ENCODE results near the gene RNU1-3.
"Not testable (repeated sequence)": the region's sequence is repeated elsewhere in the genome, so short reads cannot be mapped to it uniquely, and the experiment has no call there.

RNU1-3 gene

DNA sequence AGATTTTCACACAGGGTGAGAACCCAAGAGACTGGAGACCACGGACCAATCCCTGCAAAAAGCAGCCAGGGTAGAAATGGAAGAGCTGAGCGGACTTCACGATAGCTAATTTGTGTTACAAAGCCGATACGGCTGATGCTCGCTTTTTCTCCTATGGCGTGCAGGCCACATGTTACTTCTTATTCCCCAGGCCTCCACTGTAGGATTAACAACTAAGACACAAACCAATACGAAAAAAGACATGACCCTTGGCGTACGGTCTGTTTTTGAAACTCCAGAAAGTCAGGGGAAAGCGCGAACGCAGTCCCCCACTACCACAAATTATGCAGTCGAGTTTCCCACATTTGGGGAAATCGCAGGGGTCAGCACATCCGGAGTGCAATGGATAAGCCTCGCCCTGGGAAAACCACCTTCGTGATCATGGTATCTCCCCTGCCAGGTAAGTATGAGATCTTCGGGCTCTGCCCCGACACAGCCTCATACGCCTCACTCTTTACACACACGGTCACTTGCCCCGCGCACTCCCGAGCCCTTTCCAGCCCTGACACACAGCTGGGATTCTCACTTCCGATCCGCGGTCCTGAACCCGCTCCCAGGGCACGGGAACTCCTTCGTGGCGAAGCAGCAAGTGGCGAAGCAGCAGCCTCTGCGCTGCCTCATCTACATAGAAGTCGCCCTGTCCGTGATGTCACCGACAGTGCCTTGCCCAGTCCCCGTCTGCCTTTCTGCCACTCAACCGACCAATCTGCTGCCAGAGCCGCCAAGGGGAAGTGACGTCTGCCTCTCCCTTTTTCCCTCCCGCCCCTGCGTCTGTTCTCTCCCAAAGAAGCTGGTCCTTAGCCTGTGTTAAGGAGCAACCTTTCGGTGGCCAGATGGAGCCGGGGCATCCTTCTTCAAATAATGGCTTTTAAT lies at the start of gene RNU1-3:
Gene RNU1-3, minus strand, starts transcription at position 447 of the 912 bp plus-strand sequence.
- FAIRE-seq: peak; percentile 99

DNA sequence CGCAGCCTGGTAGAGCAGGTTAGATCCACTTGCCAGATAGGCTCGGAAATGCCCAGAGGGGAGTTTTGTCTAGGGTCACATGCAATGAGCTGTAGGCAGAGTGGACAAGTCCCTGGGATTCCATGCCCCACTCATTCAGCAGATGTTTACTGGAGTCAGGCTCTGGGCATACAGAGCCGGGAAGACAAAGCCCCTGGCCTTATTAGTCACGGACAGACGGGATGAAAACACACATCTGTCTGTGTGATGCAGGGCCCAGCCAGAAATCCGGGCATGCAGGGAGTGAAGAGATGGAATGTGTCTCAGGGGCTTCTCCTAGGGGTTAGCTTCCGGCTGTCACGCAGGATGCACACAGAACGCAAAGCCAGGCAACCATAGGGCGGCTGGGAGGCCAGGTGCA lies 46.7 kb upstream of the RNU1-3 start:
- FAIRE-seq: not testable (repeated sequence)

More for the DNA sequence above, at the start of gene RNU1-3:
- not testable (repeated sequence) for DNase-seq (ENCODE audit: insufficient read length, low spot score)

DNA sequence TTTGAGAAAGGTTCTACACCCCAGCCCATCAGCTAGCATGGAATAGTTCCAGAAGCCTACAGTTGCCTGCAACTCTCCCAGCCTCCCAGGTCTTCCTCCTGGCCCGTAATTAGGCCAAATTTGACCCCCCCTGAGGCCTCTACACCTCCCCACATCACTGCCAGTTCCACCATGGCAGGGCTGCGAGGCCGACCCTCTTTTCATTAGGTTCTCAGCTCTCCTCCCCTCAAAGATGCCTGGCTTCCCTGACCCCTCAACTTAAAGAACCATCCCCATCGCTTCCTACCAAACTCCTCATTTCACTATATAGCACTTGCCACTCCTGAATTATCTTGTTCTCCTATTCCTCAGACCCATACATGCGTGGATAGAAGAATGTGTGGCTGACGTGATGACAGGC lies 46.2 kb upstream of the RNU1-3 start:
- not testable (repeated sequence) for DNase-seq (ENCODE audit: insufficient read length, low spot score); FAIRE-seq

More for the DNA sequence above, 46.7 kb upstream of the RNU1-3 start:
- not testable (repeated sequence) for DNase-seq (ENCODE audit: insufficient read length, low spot score)

DNA sequence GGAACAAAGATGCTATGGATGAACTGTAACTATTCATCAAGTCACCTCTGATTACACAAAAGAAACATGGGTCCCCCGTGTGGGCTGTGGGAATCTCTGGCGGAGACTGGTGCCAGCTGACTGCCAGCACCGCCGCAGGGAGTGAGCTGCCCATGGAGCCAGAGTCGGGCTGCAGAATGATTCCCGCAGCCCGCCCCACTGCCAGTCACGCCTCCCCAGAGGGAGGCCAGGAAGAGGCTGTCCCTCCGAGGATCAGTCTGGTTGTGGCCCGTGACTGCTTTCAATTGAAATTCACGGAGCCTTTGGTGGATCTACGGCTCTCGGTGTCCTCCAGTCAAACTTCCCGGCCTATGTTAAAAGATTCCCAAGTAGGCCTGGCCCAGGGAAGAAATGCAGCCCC lies 45.8 kb upstream of the RNU1-3 start:
- not testable (repeated sequence) for DNase-seq (ENCODE audit: insufficient read length, low spot score); FAIRE-seq

DNA sequence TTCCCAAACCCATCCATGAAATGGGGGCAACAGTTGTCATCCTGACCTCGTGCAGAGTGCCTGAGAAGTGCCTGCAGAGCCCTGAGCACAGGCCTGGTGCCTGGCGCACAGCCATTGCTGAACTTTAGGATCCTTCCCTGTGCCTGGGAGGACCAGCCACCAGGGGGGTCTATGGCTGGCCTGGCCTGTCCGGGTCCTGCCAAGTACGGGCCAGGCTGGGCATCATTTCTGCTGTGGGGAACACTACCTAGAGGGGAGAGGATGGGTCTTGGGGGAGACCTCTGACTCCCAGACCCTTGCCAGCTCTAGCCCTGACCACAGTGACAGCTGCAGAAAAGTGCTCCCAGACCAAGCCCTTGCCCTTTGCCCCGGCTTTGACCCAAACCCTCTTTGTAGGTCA lies 45.4 kb upstream of the RNU1-3 start:
- FAIRE-seq; DNase-seq (ENCODE audit: insufficient read length, low spot score): not testable (repeated sequence)

DNA sequence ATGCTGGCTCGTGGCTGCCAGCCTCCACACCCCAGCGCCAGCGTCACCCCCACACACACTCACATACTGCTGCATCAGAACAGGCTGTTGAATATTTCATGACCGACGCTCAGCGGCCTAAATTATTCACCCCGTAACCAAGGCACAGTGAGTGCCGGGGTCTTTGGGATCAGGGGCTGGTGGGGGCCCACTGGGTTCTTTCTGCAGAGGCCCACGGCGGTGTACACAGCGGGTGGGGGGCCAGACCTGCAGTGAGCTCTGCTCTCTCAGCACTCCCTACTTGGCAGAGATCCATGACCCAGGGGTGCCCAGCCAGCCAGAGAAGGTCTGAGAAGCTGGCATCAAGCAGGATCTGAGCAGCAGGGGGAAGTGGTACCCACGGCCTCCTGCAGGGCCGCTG lies 43.9 kb upstream of the RNU1-3 start:
- not testable (repeated sequence) for DNase-seq (ENCODE audit: insufficient read length, low spot score); FAIRE-seq

DNA sequence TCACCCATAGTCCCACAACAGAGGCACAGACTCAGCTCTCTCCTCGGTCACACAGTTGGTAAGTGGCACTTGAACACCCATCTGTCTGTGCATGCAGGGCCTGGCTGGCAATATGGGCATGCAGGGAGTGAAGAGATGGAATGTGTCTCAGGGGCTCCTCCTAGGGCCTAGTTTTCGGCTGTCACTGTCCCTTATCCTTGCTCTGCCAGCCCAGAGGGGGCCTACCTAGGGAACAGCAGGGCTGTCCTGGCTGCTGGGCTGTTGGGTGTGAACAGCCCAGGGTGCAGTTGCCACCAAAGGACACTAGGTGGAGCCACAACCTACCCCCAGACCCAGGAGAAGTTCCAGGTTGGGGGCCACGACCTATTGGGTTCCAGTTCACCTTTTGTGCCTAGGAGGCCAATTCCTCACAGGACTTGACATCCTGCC lies 42.9 kb upstream of the RNU1-3 start:
- not testable (repeated sequence) for FAIRE-seq; DNase-seq (ENCODE audit: insufficient read length, low spot score)

DNA sequence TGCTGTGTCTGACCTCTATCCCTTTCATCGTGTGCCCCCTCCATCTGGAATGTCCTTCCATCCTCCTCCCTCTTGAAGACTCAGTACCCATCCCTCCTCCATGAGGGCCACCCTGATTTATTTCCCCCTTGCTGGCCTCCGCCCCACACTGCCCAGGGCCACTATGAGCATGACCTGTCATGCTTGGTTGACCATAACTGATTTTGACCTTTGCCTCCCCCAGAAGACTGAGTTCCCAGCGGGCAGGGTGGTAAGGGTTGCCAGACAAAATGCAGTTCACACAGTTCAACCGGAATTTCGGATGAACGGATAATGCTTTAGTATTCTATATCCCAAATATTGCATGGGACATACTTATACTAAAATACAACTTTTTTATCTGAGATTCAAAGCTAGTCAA lies 42.0 kb upstream of the RNU1-3 start:
- not testable (repeated sequence) for FAIRE-seq; DNase-seq (ENCODE audit: insufficient read length, low spot score)

DNA sequence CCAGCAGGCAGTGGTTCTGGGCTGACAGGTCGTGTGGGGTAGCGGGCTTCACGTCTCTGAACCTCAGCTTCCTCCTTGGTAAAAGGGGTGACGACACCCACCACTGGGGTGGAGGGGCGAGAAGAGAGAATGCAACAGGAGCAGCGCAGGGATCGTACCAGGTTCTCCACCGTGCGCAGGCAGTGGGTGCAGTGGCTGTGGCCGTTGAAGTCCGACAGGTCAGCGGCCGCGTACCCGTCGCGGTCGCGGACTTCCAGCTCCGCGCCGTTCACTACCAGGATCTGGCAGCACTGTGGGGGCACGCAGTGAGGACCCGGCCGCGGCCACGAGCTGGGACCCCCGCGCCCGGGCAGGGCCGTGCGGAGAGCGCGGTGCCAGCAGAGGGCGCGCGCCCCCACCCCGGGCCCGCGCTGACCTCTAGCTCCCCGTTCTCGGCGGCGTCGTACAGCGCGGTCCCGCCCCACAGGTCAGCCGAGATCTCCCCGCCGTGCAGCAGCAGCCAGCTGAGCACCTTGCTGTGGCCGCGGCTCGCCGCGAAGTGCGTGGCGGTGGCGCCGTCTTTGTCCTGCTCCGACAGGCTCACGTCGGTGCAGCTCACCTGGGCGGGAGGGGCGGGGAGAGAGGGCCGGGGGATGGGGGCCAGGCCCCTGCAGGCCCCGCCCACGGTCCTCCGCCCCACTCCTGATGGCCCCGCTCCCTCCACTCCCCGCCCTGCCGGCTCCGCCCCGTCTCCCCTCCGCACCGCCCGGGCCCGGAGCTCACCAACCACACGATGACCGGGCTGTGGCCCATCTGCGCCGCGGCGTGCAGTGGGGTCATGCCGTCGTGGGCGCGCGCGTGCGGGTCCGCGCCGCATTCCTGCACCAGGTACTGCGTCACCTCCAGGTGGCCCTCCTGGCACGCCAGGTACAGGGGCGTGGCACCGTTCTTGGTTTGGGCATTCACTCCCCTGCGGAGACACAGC lies 40.7 kb upstream of the RNU1-3 start:
- not testable (repeated sequence) for FAIRE-seq; DNase-seq (ENCODE audit: insufficient read length, low spot score)

DNA sequence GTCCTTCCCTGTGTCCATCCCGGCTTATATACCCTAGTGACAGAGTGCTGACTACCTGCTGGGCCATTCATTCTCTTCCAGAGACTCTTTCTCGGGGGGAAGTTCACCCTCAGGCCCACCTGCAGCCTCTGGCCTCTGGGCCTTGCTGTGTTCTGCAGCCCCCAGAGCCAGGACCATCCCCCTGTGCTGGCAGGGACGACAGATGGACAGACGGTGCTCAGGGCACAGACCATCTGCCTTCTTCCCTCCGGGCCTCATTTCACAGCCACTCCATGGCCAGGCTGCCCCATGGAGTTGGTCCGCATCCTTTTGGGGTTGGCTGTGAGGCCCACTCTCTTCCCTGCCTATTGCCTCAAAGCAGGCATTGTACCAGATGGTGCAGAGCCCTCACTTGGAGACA lies 39.6 kb upstream of the RNU1-3 start:
- FAIRE-seq; DNase-seq (ENCODE audit: insufficient read length, low spot score): not testable (repeated sequence)

DNA sequence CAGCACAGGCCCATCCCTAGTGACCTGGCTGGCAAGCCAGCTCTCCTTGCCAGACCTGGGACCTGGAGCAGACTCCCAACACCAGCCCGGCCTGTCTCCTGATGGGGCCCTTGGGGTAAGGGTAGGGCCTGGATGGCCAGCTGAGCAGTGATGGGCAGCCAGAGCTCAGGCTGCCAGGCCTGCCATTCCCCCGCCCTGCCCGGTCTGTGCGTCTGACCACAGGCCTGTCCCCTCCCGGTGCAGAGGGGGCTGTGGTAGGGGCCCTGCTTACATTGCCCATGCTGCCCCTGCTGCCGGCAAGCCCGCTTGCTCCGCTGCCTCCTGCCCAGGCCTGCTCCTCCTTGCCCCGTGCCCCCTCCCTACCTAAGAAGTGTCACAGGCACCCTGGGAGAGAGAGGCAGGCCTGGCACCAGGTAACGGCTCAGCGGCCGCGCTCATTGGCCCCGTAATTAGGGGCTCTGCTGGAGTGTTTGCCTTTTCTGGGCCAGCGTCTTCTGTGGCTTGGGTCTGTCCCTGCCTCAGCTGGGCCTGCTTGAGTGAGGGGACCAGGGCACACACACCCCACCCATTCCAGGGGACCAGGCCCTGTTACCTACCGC lies 37.9 kb upstream of the RNU1-3 start:
- not testable (repeated sequence) for FAIRE-seq; DNase-seq (ENCODE audit: insufficient read length, low spot score)

DNA sequence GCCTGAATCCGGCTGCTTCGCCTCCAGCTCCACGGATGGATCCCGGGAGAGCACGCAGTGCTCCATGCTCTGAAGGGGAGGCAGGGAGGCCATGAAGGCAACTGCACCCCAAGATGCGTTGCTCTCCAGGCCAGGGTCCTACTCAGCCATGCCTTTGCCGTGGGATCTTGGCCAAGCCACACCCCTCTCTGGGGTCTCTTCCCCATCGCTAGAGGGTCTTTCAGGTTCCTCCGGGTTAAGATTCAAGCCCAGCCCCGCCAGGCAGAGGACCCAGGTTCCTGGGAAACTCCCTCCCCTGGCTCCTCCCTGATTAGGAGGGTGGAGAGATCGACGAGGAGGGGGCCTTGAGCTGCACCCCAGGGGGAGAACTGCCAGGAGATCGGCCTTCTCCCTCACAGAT lies 37.3 kb upstream of the RNU1-3 start:
- DNase-seq (ENCODE audit: insufficient read length, low spot score); FAIRE-seq: not testable (repeated sequence)

DNA sequence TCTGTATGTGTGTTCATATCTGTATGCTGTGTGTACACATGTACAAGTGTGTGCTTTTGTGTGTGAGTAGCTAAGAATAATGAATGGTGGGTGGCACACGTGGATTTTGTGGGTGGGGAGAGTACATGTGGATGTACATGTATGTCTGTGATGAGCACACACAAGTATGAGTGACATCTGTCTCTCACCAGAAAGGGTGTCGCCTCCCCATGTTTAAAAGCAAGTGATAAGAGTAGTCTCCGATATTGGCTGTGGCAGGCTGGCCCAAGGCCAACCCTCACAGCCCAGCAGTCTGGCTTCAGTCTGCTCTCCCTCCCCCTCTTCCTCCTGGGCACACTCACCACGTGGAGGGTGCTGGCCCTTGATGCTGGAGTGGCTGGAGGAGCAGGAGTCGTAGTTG lies 36.9 kb upstream of the RNU1-3 start:
- not testable (repeated sequence) for DNase-seq (ENCODE audit: insufficient read length, low spot score); FAIRE-seq

DNA sequence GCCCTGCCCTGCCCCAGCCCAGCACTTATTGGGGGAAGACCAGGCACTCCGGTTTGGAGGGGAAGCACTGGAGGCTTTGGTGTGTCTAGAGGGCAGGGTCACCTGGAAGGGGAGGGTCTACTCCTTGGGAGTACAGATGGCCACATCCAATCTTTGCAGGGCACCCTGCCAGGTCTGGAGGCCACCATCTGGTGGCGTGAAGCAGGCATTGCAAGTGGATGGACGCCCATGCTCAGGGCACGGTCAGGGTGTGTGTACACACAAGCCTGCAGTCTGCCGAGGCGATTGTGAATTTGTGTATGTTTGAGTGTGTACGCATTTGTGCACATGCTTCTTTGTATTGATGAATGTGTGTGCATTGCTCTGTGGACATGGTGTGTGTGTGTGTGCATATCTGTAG lies 36.4 kb upstream of the RNU1-3 start:
- not testable (repeated sequence) for DNase-seq (ENCODE audit: insufficient read length, low spot score)
- peak; percentile 84 for FAIRE-seq

DNA sequence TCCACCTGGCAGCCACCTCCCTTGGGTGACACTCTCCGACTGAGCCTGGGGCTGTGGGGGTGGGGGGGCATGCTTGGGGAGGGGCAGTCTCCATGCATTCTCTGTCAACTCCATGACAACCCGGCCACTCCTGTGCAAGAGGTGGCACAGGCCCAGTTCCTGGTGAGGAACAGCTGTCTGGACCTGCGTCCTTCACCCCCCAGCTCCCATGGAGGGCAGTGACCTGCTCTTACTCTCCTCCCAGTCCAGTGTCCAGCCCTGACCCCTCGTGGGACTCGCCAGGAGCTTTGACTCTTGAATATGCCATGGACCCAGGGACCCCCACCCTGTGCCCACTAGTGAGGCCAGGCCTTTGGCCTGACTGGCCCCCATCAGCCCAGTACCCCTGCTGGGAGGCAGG lies 35.5 kb upstream of the RNU1-3 start:
- not testable (repeated sequence) for DNase-seq (ENCODE audit: insufficient read length, low spot score); FAIRE-seq

DNA sequence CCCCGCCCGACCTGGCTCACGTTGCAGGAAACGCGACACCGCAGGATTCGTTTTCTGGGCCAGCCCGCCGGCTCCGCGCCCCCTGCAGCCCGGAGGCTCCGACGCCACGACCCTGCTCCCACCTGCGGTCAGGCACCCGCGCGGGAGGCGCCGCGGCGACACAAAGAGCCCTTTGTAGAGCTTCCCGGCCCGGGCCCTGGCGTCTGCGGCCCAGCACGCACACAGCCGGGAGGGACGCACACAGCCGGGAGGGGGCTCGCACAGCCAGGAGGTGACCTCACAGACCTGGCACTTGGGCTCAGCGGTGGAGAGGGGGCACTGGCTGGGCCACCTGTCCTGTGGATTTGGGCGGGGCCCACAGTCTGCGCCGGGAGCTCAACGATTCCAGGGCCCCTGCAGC lies 34.4 kb upstream of the RNU1-3 start:
- DNase-seq (ENCODE audit: insufficient read length, low spot score): not testable (repeated sequence)

DNA sequence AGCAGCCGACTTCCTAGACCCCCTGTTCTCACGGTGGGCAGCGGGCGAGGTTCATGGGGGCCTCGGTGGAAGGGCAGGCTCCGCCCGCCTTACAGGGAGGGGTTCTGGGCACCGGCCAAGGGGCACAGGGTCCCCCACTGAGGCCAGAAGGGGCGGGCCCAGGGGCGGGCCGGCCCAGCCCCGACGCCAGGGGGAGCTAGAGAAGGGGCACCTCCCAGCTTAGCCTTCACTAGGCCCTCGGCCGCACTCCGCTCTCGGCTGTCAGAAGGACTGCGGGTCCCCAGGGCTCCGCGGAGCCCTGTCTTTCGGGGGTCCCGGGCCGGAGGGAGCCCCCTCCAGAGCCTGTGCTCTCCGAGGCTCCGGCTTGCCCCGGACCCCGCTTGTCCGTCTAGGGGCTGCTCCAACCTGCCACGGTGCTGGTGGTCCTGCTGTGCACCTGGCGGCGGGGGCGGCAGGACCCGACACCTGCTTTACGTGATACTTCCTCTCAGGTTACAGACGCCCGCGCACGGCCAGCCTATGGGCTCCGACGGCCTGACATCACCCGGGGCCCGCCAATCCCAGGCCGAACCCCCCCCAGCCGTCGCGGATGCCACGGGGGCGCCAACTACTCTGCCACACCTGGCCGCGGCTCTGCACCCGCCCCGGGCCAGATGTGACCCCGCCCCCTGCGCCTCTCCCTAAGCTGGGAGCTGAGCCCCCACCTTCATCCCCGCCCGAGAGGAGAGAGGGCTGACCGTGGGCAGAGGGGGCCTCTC lies 33.6 kb upstream of the RNU1-3 start:
- FAIRE-seq; DNase-seq (ENCODE audit: insufficient read length, low spot score): not testable (repeated sequence)

More for the DNA sequence above, 34.4 kb upstream of the RNU1-3 start:
- FAIRE-seq: not testable (repeated sequence)

DNA sequence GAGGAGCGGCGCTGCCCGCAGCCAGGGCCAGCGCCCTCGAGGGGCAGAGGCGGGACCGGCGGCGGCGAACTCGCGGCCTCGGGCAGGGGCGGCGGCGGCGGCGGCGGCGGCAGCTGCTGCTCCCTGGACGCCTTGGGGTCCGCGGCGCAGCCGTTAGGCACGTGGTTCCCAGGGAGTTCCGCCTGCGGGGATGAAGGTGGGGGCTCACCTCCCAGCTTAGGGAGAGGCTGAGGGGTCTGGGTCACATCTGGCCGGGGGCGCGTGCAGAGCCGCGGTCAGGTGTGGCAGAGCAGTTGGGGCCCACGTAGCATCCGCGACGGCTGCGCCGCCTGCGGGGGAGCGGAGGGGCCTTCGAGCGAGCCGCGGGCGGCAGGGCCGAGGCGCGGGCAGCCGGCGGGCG lies 32.7 kb upstream of the RNU1-3 start:
- not testable (repeated sequence) for DNase-seq (ENCODE audit: insufficient read length, low spot score); FAIRE-seq

DNA sequence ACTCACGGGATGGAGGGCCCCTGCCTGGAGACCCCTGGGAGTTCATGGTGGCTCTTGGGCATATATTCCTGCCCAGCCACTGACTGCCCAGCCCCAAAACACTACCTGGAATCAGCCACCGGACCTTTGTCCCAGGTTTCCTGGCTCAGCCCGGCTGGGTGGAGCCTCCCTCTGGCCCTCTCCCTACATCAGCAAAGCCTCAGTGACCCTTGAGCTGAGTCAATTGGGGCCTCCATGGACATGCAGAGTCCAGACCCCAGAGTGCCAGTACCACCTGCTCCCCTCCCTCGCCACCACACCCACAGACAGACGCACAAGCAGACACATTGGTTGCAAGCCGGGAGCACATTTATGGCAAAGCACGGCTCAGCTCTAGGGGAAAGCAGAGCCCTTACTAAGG lies 30.4 kb upstream of the RNU1-3 start:
- FAIRE-seq; DNase-seq (ENCODE audit: insufficient read length, low spot score): not testable (repeated sequence)

All from H54 (cell line).